GM19351 (cell line): ENCODE measurements around the gene USP11.
"Not testable (repeated sequence)": the region's sequence is repeated elsewhere in the genome, so short reads cannot be mapped to it uniquely, and the experiment has no call there.

Experiments
- ATAC-seq: cut with Tn5 transposase; IDR thresholded peaks from one replicate; pipeline ENCODE4 v1.9.1; 2021; ENCODE audit warnings: mild to moderate bottlenecking, moderate library complexity; ENCODE audit not compliant: unreplicated experiment

Gene USP11

DNA sequence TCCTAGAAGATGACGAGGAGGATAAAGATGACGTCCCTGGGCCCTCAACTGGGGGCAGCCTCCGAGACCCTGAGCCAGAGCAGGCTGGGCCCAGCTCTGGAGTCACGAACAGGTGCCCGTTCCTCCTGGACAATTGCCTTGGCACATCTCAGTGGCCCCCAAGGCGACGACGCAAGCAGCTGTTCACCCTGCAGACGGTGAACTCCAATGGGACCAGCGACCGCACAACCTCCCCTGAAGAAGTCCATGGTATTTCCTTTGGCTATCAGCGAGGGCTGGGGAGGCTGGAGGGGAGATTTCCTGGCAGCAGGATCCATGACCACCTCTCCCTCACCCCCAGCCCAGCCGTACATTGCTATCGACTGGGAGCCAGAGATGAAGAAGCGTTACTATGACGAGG lies 11.9 kb downstream of the USP11 start:
- no peak for ATAC-seq

DNA sequence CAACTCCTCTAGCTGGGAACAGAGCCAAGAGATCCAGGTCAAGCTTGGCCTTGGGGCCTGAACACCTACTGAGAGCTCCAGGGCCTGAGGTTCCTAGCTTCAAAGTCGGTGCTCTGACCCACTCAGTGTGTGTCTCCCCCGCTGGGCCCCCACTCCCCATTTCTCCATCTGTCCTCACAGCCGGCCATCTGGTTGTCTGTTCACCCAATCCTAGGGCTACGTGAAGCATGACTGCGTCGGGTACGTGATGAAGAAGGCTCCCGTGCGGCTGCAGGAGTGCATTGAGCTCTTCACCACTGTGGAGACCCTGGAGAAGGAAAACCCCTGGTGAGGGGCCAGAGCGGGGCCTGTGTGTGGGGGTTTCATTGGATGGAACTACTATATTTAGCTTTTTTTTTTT lies 12.3 kb downstream of the USP11 start:
- no peak for ATAC-seq

DNA sequence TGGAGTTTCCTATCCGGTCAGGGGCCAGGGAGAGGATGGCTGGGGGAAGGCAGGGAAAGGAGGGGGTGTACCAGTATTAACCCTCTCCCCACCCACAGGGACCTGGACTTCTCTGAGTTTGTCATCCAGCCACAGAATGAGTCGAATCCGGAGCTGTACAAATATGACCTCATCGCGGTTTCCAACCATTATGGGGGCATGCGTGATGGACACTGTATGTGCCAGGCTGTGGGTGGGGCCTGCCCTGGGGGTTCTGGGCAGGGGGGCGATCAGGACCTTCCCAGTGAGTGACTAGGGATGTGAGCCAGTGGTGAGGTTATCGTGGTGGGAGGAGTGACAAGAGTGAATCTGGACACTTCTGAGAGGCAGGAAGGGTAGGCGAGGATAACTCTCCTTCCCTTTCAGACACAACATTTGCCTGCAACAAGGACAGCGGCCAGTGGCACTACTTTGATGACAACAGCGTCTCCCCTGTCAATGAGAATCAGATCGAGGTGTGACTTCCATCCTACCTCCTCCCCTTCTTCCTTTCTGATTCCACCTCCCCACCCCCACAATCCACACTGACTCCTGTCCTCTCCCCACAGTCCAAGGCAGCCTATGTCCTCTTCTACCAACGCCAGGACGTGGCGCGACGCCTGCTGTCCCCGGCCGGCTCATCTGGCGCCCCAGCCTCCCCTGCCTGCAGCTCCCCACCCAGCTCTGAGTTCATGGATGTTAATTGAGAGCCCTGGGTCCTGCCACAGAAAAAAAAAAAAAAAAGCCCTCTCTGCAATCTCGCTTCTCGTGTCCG lies 14.6 kb downstream of the USP11 start:
- no peak for ATAC-seq

DNA sequence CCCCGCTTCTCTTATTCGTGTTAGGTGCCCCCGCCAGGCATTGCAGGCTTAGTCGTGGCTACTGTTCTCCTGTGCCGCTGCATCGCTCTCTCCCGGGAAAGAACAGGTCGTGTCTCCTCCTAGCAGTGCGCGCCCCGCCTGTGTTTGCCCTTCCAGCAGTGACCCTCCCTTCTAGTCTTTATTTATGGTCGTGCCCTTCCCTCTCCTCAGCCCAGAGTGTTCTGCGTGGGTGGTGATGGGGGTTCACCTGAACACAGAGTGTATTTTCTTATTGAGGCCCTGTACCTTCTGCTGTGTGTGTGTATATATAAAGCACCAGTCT lies 15.2 kb downstream of the USP11 start:
- ATAC-seq: no peak

DNA sequence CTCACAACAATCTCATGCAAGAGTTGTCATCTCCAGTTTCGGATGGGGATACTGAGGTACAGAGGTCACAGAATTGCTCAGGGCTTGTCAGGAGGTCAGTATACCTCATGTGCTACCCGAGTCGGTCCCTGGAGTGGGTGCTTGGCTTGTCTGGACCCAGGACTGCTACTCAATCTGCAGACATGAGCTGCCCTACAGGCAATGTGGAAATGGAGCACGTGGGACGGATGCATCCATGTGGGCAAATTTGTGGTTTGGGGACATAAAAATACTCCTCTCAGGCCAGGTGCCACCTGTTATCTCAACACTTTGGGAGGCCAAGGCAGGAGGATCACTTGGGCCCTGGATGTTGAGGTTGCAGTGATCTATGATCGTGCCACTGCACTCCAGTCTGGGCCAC lies 15.8 kb downstream of the USP11 start:
- no peak for ATAC-seq

DNA sequence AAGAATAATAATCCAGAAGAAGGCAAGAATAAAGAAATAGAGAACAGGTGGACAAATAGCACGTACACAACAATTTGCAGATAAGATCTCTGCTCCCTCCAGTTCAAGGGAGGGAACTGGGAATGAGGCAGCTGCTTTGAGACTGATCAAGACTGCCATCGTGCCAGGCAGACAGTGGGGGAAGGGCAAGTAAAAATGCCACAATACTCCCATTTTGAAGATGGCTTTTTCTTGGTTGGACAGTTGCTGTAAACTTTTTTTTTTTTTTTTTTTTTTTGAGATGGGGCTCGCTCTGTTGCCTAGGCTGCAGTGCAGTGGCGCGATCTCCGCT lies 17.2 kb downstream of the USP11 start:
- no peak for ATAC-seq

DNA sequence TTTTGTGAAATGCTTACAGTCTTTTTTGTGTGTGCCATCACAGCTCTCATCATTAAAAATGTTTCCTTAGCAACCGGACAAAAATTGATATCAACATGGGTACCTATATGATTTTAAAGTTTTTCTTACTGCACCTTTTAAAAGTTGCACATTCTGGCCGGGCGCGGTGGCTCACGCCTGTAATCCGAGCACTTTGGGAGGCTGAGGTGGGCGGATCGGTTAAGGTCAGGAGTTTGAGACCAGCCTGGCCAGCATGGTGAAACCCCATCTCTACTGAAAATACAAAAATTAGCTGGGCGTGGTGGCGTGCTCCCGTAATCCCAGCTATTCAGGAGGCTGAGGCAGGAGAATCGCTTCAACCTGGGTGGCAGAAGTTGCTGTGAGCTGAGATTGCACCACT lies 24.8 kb downstream of the USP11 start:
- ATAC-seq: not testable (repeated sequence)

DNA sequence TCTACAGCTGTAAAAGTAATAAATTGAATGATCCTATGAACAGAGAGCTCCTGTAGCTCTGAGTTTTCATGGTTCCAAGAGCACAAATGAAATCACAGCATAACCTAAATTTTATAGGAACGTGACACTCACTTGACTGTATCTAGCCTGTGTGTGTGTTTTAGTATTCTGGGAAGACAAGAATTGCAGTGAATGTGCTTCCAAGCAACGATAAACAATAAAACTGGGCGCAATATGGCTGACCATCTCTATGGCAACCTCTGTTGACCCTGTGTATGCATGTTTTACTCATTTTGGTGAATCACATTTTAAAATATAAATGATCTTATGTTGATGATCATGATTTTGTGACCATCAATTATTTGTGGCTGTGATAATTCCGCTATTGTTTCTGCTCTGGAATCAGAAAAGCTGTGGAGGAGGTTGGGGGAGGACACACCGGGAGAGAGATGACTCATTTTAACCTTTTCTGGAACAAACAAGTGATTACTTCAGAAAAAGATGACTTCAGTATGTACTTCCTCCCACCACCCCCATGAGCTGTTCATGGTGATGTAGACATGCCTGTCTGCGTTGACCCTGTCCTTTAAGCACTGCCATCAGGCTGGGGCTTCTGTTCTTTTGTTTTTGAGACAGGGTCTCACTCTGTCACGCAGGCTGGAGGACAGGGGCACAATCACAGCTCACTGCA lies 31.8 kb downstream of the USP11 start:
- no peak for ATAC-seq

DNA sequence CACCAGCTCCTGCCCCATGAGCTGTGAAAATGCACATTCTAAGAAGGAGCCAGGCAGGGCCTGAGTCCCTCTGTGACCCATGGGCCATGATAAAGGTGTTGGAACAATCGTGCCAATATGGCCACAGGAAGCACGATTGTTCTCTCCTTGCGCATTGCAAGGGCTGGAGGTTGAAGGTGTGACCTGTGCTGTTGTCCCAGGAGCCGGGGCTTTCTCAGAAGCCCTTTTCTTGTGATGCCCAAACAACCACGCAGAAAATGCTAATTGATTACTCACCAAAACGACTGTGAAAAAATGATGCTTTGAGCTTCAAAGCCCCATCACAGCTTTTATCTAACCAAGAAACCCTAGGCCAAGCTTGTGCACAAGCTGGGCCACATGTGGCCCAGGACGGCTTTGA lies 33.8 kb downstream of the USP11 start:
- no peak for ATAC-seq

DNA sequence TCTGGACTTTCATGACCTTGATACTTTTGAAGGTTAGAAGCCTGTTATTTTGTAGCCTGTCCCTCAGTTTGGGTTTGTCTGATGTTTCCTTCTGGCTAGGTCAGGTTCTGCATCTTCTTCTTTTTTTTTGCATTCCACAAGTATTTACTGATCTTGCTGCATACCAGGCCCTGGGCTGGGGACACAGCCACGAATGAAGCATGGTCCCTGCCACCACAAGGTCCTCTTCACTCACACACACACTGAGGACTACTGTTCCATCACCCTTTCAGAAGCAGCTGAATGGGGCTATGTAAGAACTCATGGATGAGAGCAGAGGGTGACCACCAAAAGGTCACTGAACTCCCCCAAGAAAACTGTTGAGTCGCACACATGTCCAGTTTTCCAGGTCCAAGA lies 39.2 kb downstream of the USP11 start:
- ATAC-seq: no peak

DNA sequence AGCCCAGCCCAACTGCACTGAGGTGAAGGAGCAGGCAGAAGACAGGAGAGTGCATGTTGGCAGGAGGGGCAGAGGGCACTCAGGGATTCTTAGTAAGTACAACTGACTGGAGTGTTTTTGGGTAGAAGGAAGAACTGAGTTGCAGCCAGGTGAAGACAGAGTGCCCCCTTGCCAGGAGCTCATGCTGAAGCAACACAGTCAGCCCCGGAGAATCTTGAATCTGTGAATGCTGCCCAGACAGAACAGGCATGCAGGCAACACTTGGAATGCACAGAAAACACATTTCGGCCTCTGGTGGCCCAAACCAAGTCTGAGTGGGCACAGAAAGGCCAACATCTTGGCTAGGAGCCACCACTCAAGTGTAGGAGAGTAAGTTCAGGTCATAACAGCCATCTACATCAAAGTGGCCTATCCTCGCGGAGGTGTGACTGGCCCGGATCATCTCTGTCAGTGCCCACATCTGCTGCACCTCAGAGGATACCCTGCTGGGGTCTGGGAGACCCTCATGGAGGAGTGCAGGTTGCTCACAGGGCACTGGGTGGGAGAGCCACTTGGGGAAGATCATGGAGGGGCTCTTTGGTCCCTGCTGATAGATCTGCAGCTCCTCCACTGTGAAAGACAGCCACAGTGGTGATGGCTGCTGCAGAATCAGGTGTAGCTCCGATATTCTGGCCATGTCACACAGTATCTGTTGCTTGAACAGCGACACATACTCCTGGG lies 40.4 kb downstream of the USP11 start:
- ATAC-seq: no peak

DNA sequence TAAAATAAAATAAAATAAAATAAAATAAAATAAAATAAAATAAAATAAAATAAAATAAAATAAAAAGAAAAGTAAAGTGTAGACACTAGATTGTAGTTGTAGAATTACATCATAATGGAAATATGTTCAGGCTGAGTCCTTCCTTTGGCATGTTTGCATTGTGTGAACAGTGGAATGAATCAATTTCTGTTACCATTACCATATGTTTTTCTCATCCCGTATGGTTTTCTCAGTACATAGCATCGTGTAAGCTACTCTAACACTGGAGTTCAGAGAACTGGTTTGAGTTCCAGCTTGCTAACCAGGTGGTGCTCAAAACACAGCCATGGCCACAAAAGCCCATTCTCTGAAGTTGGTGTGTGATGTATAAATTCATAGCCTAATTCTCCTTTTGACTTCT lies 45.9 kb downstream of the USP11 start:
- ATAC-seq: no peak

DNA sequence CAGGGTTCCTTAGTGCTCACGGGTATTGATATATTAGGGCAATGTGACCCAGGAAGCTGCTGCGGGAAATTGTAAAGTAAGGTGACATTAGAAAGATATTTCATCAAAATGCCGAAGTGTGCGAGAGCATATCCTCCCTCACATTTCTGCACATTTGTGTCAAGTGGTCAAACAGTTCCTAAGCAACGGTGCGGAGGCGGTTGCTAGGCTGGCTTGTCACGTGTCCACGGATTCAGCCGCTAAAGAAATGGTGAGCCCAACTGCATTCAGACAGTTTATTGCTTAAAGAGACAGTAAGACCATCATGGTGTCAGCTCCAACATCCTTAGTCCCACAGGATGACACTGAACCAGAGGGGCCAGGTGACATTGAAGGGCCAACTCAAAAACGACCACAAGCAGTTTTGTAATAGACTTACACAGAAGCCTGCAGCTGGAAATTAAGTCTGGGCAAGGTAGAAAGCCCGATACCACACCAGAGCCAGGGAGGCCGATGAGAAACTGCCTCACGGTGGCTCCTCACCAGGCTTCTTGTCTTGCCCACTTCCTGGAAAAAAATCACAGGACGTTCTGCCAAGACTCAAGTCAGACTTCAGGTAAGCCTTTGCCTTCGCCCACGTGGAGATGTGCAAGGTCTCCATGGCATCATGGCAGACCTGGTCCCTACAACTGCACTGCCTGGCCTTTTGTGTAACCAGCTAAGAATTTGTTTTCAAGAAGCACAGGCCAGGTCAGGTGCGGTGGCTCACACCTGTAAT lies 50.4 kb downstream of the USP11 start:
- no peak for ATAC-seq

DNA sequence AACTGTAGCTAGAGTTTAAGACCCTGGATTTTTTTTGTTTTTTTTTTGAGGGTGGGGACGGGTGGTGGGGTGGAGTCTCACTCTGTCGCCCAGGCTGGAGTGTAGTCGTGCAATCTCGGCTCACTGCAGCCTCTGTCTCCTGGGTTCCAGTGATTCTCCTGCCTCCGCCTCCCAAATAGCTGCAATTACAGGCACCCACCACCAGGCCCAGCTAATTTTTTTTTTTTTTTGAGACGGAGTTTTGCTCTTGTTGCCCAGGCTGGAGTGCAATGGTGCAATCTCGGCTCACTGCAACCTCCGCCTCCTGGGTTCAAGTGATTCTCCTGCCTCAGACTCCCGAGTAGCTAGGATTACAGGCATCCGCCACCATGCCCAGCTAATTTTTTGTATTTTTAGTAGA lies 51.8 kb downstream of the USP11 start:
- ATAC-seq: not testable (repeated sequence)

DNA sequence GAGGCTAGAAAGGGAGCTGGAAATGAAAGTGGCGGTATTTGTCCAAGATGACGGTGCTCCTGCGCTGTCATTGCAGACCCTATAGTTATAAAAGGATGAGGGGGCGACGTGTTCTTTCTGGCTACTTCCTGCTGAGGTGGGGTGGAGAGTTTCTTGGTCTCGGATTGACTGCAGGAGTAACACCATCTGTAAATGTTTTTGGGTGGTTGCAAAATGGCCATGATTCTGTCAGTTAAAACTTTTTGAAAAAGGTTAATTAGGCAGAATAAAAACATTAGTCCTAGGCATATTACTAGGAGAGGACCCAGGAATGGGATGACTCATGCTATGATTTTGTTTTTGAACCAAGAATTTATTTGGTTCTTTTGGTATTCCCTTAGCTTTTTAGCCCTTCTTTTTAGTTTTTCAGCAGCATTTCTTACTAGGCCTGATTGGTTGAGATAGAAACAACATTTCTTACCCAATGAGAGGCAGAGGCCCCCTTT lies 53.1 kb downstream of the USP11 start:
- ATAC-seq: no peak

DNA sequence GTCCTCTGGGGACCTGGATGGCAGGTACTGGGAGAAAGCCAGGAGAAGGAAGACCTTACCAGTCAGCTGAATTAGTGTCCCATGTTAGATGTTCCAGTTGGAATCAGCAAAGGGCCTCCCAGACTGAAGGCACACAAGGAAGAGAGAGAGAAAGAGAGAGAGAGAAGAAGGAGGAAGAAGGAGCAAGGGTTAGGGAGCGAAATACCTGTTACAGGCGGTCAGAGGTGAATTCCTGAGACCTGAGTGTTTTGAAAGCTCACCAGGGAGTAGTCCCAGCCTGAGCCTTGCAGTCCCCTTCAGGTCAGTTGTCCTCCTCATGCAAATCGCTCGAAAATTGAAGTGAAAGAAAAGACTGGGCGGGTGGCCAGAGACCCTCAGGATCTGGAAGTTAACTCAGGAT lies 60.3 kb downstream of the USP11 start:
- no peak for ATAC-seq

DNA sequence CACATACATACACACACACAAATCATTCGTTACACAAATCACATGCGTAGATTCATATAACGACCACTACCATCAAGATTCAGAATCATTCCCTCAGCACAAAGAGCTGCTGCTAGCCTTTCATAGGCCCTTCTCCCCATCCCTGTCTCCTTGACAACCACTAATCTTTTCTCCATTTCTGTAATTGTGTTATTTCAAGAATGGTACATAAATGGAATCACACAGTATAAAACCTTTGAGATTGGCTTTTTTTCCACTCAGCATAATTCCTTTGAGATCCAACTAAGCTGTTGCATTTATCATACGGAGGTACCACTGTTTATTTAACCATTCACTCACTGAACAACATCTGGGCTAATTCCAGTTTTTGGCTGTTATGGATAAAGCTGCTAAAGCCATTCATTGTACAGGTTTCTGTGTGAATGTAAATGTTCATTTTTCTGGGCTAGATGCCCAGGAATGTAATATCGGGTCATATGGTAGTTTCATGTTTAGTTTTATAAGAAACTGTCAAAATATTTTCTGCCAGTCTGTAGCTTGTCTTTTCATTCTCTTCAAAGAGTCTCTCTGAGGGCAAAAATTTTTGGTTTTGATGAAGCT lies 64.1 kb downstream of the USP11 start:
- ATAC-seq: no peak

DNA sequence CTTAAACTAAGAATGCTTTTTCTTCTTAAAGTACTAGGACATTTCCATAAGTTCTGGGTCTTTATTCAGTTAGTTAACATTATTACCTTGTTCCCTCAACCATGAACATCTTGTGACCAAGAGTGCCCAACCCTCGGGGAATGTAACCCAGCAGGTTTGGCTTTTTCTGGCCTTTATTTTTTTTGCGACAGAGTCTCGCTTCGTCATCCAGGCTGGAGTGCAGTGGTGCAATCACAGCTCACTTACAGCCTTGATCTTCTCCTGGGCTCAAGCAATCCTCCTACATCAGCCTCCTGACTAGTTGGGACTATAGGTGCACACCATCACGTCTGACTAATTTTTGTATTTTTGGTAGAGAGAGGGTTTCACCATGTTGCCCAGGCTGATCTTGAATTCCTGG lies 65.1 kb downstream of the USP11 start:
- ATAC-seq: no peak
